Measurements from ENCODE around the gene RBM28. TPM values are rescaled to one million over a fixed set of nuclear protein-coding genes. Genes with fewer than 3 reads are reported as not detected.

Gene RBM28
- 42.8 TPM for total RNA-seq (ENCODE audit: unreplicated experiment)
- long read RNA-seq, full-length matches to known transcripts, result 10 of 22 reads
- long read RNA-seq, partial matches to known transcripts, result 6 of 22 reads
- long read RNA-seq, other reads (novel, unspliced or antisense), result 6 of 22 reads

GRCh38 chr7:128343554-128344430 is at the start of gene RBM28:
RBM28 (minus strand) TSS chr7:128343908; CDS start chr7:128343793, 115 bp downstream.
- DNase-seq (ENCODE audit: low spot score), result peak; percentile 78
- no peak for TF ChIP-seq CTCF (IDR thresholded peaks at IDR 0.05; ENCODE audit: unreplicated experiment)
- H3K4me1 Mint-ChIP-seq (ENCODE audit: unreplicated experiment), result peaks cover 7% of the 10 kb centered on the region
- peak within 1 kb of the TSS; percentile 83 for H3K4me3 Mint-ChIP-seq (ENCODE audit: unreplicated experiment)
- H3K36me3 Mint-ChIP-seq (ENCODE audit: low read depth, unreplicated experiment), result peaks cover 4% of the 10 kb centered on the region
- H3K27me3 Mint-ChIP-seq (ENCODE audit: unreplicated experiment), result peaks cover 5% of the 10 kb centered on the region
- H3K9me3 Mint-ChIP-seq (ENCODE audit: unreplicated experiment), result no peaks in the 10 kb centered on the region
- peak within 1 kb of the TSS; percentile 80 for H3K27ac Mint-ChIP-seq (ENCODE audit: unreplicated experiment)

- Mint-ChIP-seq H3K36me3 (ENCODE audit: low read depth, unreplicated experiment) (peaks cover 5% of the 10 kb centered on the region), H3K4me3 (ENCODE audit: unreplicated experiment) (no peak overlapping the region), H3K4me1 (ENCODE audit: unreplicated experiment) (no peaks in the 10 kb centered on the region), H3K27me3 (ENCODE audit: unreplicated experiment) (peaks cover 8% of the 10 kb centered on the region), H3K9me3 (ENCODE audit: unreplicated experiment) (no peaks in the 10 kb centered on the region), H3K27ac (ENCODE audit: unreplicated experiment) (no peak overlapping the region)
- DNase-seq (ENCODE audit: low spot score), result no peak
- no peak for TF ChIP-seq CTCF (IDR thresholded peaks at IDR 0.05; ENCODE audit: unreplicated experiment)
Observed at GRCh38 chr7:128392446-128393327, 49.0 kb upstream of the RBM28 start.

- H3K4me3 Mint-ChIP-seq (ENCODE audit: unreplicated experiment), result no peak overlapping the region
- peaks cover 1% of the 10 kb centered on the region for H3K36me3 Mint-ChIP-seq (ENCODE audit: low read depth, unreplicated experiment)
- H3K4me1 Mint-ChIP-seq (ENCODE audit: unreplicated experiment), result no peaks in the 10 kb centered on the region
- no peak for DNase-seq (ENCODE audit: low spot score)
- no peak for TF ChIP-seq CTCF (IDR thresholded peaks at IDR 0.05; ENCODE audit: unreplicated experiment)
- H3K27ac Mint-ChIP-seq (ENCODE audit: unreplicated experiment), result no peak overlapping the region
- H3K27me3 Mint-ChIP-seq (ENCODE audit: unreplicated experiment), result peaks cover 6% of the 10 kb centered on the region
- no peaks in the 10 kb centered on the region for H3K9me3 Mint-ChIP-seq (ENCODE audit: unreplicated experiment)
Observed at GRCh38 chr7:128391805-128392204, 48.1 kb upstream of the RBM28 start.

GRCh38 chr7:128390871-128391565 is 47.3 kb upstream of the RBM28 start:
- Mint-ChIP-seq H3K27ac (ENCODE audit: unreplicated experiment) (no peak overlapping the region), H3K4me3 (ENCODE audit: unreplicated experiment) (no peak overlapping the region), H3K27me3 (ENCODE audit: unreplicated experiment) (peaks cover 3% of the 10 kb centered on the region), H3K9me3 (ENCODE audit: unreplicated experiment) (no peaks in the 10 kb centered on the region), H3K4me1 (ENCODE audit: unreplicated experiment) (no peaks in the 10 kb centered on the region), H3K36me3 (ENCODE audit: low read depth, unreplicated experiment) (no peaks in the 10 kb centered on the region)
- no peak for TF ChIP-seq CTCF (IDR thresholded peaks at IDR 0.05; ENCODE audit: unreplicated experiment)
- DNase-seq (ENCODE audit: low spot score), result no peak

All from endothelial cell (in vitro differentiated cells).